Spleen (tissue), 11 donors: ENCODE results near the gene PRKG1. TPM values are rescaled to one million over a fixed set of nuclear protein-coding genes. Genes with fewer than 3 reads are reported as not detected.

Experiments used
- DNase-seq: peaks from one replicate; pipeline ENCODE4 v3.0.0-alpha.2; 2020
- H3K27ac ChIP-seq, 8 donors: fragments of 200-600 bp; sonication (generic) in 7 of 8; 1 replicate in 4 of 8; 2 replicates in 4 of 8; pipeline versions ENCODE4 v1.5.0 to v1.8.0; 2016 to 2021; ENCODE audit warnings: inconsistent platforms in 4 of 8, mild to moderate bottlenecking in 4 of 8, moderate library complexity in 1 of 8
- H3K27me3 ChIP-seq, 7 donors: fragments of 200-600 bp; sonication (generic) in 6 of 7; replicated peaks in 1 of 7; 1 replicate in 4 of 7; 2 replicates in 3 of 7; pipeline versions ENCODE4 v1.5.0 to v1.8.0; 2016 to 2021; ENCODE audit warnings: inconsistent platforms in 3 of 7, mild to moderate bottlenecking in 1 of 7
- H3K36me3 ChIP-seq, 6 donors: fragments of 200-600 bp; sonication (generic) in 5 of 6; 1 replicate in 4 of 6; 2 replicates in 2 of 6; pipeline versions ENCODE4 v1.5.0 to v1.8.0; 2016 to 2021; ENCODE audit warnings: inconsistent platforms in 2 of 6
- H3K4me1 ChIP-seq, 6 donors: fragments of 200-600 bp; sonication (generic) in 5 of 6; 1 replicate in 3 of 6; 2 replicates in 3 of 6; pipeline versions ENCODE4 v1.5.0 to v1.8.0; 2016 to 2021; ENCODE audit warnings: inconsistent platforms in 3 of 6
- H3K4me3 ChIP-seq, 8 donors: fragments of 200-600 bp; sonication (generic) in 7 of 8; 1 replicate in 4 of 8; 2 replicates in 4 of 8; pipeline versions ENCODE4 v1.5.0 to v1.8.0; 2016 to 2021; ENCODE audit warnings: inconsistent platforms in 4 of 8, mild to moderate bottlenecking in 4 of 8, moderate library complexity in 2 of 8
- H3K9me3 ChIP-seq, 8 donors: fragments of 200-600 bp; sonication (generic) in 7 of 8; 1 replicate in 4 of 8; 2 replicates in 4 of 8; pipeline versions ENCODE4 v1.5.0 to v1.8.0; 2016 to 2021; ENCODE audit warnings: inconsistent platforms in 4 of 8
- POLR2A ChIP-seq, 3 donors: fragments of 450-650 bp; IDR thresholded peaks; one replicate each; pipeline ENCODE4 v1.5.1; 2017; ENCODE audit warnings: antibody characterized with exemption in 3 of 3, mild to moderate bottlenecking in 1 of 3
- POLR2AphosphoS5 ChIP-seq, 3 donors: sonication (generic); formaldehyde crosslinking; IDR thresholded peaks; one replicate each; pipeline ENCODE4 v1.5.1; 2017; ENCODE audit warnings: antibody characterized with exemption in 3 of 3
- WGBS, 5 donors: extraction: QIAGEN DNeasy Blood & Tissue Kit in 3 of 5; methylation state at CpG; one replicate each; pipeline versions ENCODE4 v1.1.5 to v1.1.7; 2013 to 2018; 5-methylcytosine and 5-hydroxymethylcytosine counted together
- intact Hi-C: fragments of 100-400 bp; cut with DNase I; formaldehyde crosslinking; loops from one replicate; pipeline ENCODE4 v1.15.0; 2023; ENCODE audit warnings: low total_unique reads
- polyA plus RNA-seq, 3 donors: library from polyadenylated mRNA; stranded (reverse); fragments of 200-250 nt; gene quantifications; one replicate each; pipeline ENCODE4 v1.2.1, GENCODE V29; 2013
- total RNA-seq, 7 donors: library from RNA; depleted of rRNA in 3 of 7; stranded (reverse); fragments of >200 nt in 3 of 7; fragmentation: NEBNext Ultra II Directional in 4 of 7; extraction: Animal tissue kit (Norgen Biotek cat#: 25700) in 4 of 7; gene quantifications; one replicate each; pipeline versions ENCODE4 v1.1.0 to v1.2.1, GENCODE V29; 2016 to 2021
- TF ChIP-seq, protein P1 (sequence below), 11 experiments: fragments of 200-600 bp in 7 of 11; fragments of 450-650 bp in 4 of 11; sonication (generic) in 4 of 11; IDR thresholded peaks in 8 of 11; conservative IDR thresholded peaks in 3 of 11; 1 replicate in 7 of 11; 2 replicates in 4 of 11; pipeline versions ENCODE4 v1.4.0 to v1.8.0; 2016 to 2021; ENCODE audit warnings: antibody characterized with exemption in 11 of 11, inconsistent platforms in 4 of 11, mild to moderate bottlenecking in 1 of 11
- donor health status: healthy with polysubstance abuse.
- donor health status: DM: no; HTN: no; CAD: no; lungs with moderate emphysema.
- donor health status: DM: no; HTN: no; CAD: no.
- donor health status: Bipolar disorder and iron deficiency.
- donor health status: healthy.
- donor health status: DM: no; HTN: no; CAD: no.
- donor health status: DM: yes; HTN: yes; CAD: no.

The PRKG1 gene
- total and polyA plus RNA-seq, 10 donors, result 0.65 to 10.5 (median 7.2) TPM

DNA sequence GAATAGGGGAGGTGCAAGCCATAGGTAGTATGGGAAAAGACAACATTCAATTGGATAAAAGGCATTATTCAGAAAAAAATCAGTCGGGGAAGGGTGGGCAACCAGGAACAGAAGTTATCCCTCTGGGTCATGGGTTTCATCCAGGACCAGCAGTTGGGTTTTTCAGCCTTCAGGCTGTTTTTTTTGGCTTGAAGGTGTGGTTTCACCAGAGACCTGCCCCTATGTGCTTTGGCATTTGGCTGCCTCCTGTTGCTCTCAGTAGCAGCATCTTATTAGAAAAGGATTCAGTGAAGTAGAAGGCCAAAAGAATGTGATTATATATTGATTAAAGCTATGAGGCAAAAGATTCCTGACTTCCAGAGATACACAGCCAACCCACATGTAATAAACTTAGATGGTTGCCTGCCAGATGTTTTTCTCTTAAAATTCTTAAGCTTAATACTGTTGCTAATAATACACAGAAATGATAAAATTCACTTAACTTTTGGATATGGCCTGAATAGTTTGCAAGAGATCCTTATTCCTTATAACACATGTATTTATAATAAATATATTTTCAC lies 876.8 kb downstream of the PRKG1 start:
- H3K27ac ChIP-seq, result no peak overlapping the region
- H3K4me3 ChIP-seq, result no peak overlapping the region
- 75 to 97% (median 90%) methylated on average over 1 of the region's 1 CpG for WGBS, 5 donors
- no peaks in the 10 kb centered on the region for H3K27me3 ChIP-seq
- no peaks in the 10 kb centered on the region for H3K36me3 ChIP-seq
- no peaks in the 10 kb centered on the region for H3K9me3 ChIP-seq
- no peaks in the 10 kb centered on the region for H3K4me1 ChIP-seq
- DNase-seq, result no peak
- TF ChIP-seq POLR2A (IDR thresholded peaks at IDR 0.05) (no peak), POLR2AphosphoS5 (IDR thresholded peaks at IDR 0.05) (no peak)
- TF ChIP-seq, protein P1, sequence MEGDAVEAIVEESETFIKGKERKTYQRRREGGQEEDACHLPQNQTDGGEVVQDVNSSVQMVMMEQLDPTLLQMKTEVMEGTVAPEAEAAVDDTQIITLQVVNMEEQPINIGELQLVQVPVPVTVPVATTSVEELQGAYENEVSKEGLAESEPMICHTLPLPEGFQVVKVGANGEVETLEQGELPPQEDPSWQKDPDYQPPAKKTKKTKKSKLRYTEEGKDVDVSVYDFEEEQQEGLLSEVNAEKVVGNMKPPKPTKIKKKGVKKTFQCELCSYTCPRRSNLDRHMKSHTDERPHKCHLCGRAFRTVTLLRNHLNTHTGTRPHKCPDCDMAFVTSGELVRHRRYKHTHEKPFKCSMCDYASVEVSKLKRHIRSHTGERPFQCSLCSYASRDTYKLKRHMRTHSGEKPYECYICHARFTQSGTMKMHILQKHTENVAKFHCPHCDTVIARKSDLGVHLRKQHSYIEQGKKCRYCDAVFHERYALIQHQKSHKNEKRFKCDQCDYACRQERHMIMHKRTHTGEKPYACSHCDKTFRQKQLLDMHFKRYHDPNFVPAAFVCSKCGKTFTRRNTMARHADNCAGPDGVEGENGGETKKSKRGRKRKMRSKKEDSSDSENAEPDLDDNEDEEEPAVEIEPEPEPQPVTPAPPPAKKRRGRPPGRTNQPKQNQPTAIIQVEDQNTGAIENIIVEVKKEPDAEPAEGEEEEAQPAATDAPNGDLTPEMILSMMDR (IDR thresholded peaks at IDR 0.05 in 8 of 11, conservative IDR thresholded peaks at IDR 0.05 in 3 of 11), result no peak
- intact Hi-C loops, result no loop called here

DNA sequence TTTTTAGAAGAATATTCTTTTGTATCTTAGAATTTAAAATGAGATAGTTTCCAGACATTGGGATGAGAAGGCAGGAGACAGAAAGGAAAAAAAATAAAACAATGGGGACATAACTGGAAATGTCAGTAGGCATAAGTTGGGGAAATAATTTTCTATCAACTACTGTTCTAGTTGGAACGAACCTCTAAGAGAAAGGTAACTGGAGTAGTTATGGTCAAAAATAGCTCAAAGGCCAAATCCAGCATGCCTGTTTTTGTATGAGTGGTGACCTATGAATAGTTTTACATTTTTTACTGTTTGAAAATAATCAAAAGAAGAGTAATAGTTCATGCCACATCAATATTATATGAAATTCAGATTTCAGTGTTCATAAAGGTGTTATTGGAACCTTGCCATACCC lies 877.3 kb downstream of the PRKG1 start:
- H3K36me3 ChIP-seq, result no peaks in the 10 kb centered on the region
- intact Hi-C loops, result no loop called here
- WGBS, 5 donors, result 54 to 89% (median 66%) methylated on average over 1 of the region's 1 CpG
- H3K4me3 ChIP-seq, result no peak overlapping the region
- no peak for DNase-seq
- TF ChIP-seq, protein P1 (IDR thresholded peaks at IDR 0.05 in 8 of 11, conservative IDR thresholded peaks at IDR 0.05 in 3 of 11), result no peak
- TF ChIP-seq POLR2AphosphoS5 (IDR thresholded peaks at IDR 0.05), result no peak
- TF ChIP-seq POLR2A (IDR thresholded peaks at IDR 0.05), result no peak
- H3K4me1 ChIP-seq, result no peaks in the 10 kb centered on the region
- no peaks in the 10 kb centered on the region for H3K27me3 ChIP-seq
- H3K9me3 ChIP-seq, result no peaks in the 10 kb centered on the region
- no peak overlapping the region for H3K27ac ChIP-seq

DNA sequence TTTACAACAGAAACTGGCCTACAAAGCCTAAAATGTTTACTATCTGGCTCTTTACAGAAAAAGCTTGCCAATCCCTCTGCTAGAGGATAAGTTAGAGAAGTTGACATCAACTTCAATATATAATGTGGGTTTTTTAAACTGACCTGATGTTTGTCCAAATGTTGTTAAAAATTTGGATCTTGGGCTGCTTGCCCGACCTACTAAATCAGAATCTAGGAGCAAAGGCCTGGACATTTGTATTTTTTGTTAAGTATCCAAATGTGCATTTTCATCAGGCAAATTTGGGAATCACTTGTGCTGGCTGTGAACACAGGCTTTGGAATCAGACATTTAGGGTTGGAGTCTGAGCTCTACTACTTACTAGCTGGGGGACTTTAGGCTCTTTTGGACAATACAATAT lies 877.8 kb downstream of the PRKG1 start:
- no peak for DNase-seq
- 20 to 83% (median 81%) methylated on average over 1 of the region's 1 CpG for WGBS, 5 donors
- Histone ChIP-seq H3K27me3 (no peaks in the 10 kb centered on the region), H3K36me3 (no peaks in the 10 kb centered on the region), H3K27ac (no peak overlapping the region), H3K4me1 (no peaks in the 10 kb centered on the region), H3K4me3 (no peak overlapping the region), H3K9me3 (no peaks in the 10 kb centered on the region)
- intact Hi-C loops, result no loop called here
- TF ChIP-seq, protein P1 (IDR thresholded peaks at IDR 0.05 in 8 of 11, conservative IDR thresholded peaks at IDR 0.05 in 3 of 11), result no peak
- TF ChIP-seq POLR2AphosphoS5 (IDR thresholded peaks at IDR 0.05) (no peak), POLR2A (IDR thresholded peaks at IDR 0.05) (no peak)

DNA sequence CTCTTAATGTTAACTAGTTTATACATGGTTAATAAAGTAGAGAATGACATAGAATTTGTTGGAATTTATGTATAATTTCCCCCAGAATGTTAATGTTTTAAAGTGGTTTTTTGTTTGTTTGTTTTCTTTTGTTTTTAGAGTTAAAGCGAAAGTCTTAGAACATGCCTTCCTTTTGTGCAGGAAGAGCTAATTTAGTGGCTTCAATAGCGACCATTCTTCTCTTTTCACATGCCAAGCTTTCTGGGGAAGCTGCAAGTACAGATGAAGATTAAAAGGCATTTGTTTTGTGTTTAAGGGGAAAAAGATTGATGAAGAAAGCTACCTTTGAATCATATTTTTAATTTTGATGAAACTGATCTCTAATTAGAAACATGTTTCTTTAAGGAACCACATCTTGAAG lies 881.4 kb downstream of the PRKG1 start:
- H3K36me3 ChIP-seq, result no peaks in the 10 kb centered on the region
- no peaks in the 10 kb centered on the region for H3K4me1 ChIP-seq
- DNase-seq, result no peak
- H3K4me3 ChIP-seq, result no peak overlapping the region
- intact Hi-C loops, result no loop called here
- peaks cover 0 to 2% (median 0%) of the 10 kb centered on the region in 7 donors for H3K27me3 ChIP-seq
- TF ChIP-seq, protein P1 (IDR thresholded peaks at IDR 0.05 in 8 of 11, conservative IDR thresholded peaks at IDR 0.05 in 3 of 11), result no peak
- TF ChIP-seq POLR2A (IDR thresholded peaks at IDR 0.05) (no peak), POLR2AphosphoS5 (IDR thresholded peaks at IDR 0.05) (no peak)
- no peaks in the 10 kb centered on the region for H3K9me3 ChIP-seq
- no peak overlapping the region for H3K27ac ChIP-seq
- WGBS, 5 donors, result 42 to 60% (median 55%) methylated on average over 2 of the region's 2 CpGs
